ENCODE data around the gene PSEN2. TPM values are rescaled to one million over a fixed set of nuclear protein-coding genes. Genes with fewer than 3 reads are reported as not detected.

Gene PSEN2
- total RNA-seq, 1 experiment from 2014 or later, result 24.2 TPM

GRCh38 chr1:226908913-226909312, 38.5 kb downstream of the PSEN2 start:
- TF ChIP-seq, protein P1, sequence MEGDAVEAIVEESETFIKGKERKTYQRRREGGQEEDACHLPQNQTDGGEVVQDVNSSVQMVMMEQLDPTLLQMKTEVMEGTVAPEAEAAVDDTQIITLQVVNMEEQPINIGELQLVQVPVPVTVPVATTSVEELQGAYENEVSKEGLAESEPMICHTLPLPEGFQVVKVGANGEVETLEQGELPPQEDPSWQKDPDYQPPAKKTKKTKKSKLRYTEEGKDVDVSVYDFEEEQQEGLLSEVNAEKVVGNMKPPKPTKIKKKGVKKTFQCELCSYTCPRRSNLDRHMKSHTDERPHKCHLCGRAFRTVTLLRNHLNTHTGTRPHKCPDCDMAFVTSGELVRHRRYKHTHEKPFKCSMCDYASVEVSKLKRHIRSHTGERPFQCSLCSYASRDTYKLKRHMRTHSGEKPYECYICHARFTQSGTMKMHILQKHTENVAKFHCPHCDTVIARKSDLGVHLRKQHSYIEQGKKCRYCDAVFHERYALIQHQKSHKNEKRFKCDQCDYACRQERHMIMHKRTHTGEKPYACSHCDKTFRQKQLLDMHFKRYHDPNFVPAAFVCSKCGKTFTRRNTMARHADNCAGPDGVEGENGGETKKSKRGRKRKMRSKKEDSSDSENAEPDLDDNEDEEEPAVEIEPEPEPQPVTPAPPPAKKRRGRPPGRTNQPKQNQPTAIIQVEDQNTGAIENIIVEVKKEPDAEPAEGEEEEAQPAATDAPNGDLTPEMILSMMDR (IDR thresholded peaks at IDR 0.05; ENCODE audit: unreplicated experiment), result no peak
- no peak overlapping the region for H3K27ac Mint-ChIP-seq (ENCODE audit: unreplicated experiment)
- intact Hi-C loops (cut with micrococcal nuclease; ENCODE audit: unreplicated experiment), result no loop called here
- DNase-seq, result no peak
- no peaks in the 10 kb centered on the region for H3K4me1 Mint-ChIP-seq (ENCODE audit: low read depth, unreplicated experiment)
- no TSS peak for BruUV-seq (replicated peaks)
- H3K36me3 Mint-ChIP-seq (ENCODE audit: insufficient read depth, unreplicated experiment), result no peaks in the 10 kb centered on the region
- H3K9me3 Mint-ChIP-seq (ENCODE audit: low read depth, unreplicated experiment), result no peaks in the 10 kb centered on the region
- no peaks in the 10 kb centered on the region for H3K27me3 Mint-ChIP-seq (ENCODE audit: unreplicated experiment)
- CTCF ChIA-PET, result no interaction called here
- H3K4me3 Mint-ChIP-seq (ENCODE audit: low read depth, unreplicated experiment), result no peak overlapping the region

- peak; percentile 82 for DNase-seq
- TF ChIP-seq, protein P1 (IDR thresholded peaks at IDR 0.05; ENCODE audit: unreplicated experiment), result peak; percentile 69
- Mint-ChIP-seq H3K27me3 (ENCODE audit: unreplicated experiment) (no peaks in the 10 kb centered on the region), H3K4me3 (ENCODE audit: low read depth, unreplicated experiment) (no peak overlapping the region), H3K9me3 (ENCODE audit: low read depth, unreplicated experiment) (no peaks in the 10 kb centered on the region), H3K36me3 (ENCODE audit: insufficient read depth, unreplicated experiment) (no peaks in the 10 kb centered on the region), H3K4me1 (ENCODE audit: low read depth, unreplicated experiment) (no peaks in the 10 kb centered on the region), H3K27ac (ENCODE audit: unreplicated experiment) (no peak overlapping the region)
- intact Hi-C loops (cut with micrococcal nuclease; ENCODE audit: unreplicated experiment), result loop anchor here (1.0 to 10.0 kb wide), 2 partner anchors 222 to 525 kb away; no protein-coding TSS in a partner anchor
- BruUV-seq (replicated peaks), result no TSS peak
- CTCF ChIA-PET, result interaction anchor here (0.7 to 1.0 kb wide), 4 partner anchors 25 to 524 kb away, joined by 3 to 5 read pairs (median 4); partner anchors contain the start of gene COQ8A
Observed at GRCh38 chr1:226912587-226913176, 42.3 kb downstream of the PSEN2 start.

GRCh38 chr1:226915672-226915995, 45.2 kb downstream of the PSEN2 start:
- Mint-ChIP-seq H3K27ac (ENCODE audit: unreplicated experiment) (no peak overlapping the region), H3K36me3 (ENCODE audit: insufficient read depth, unreplicated experiment) (no peaks in the 10 kb centered on the region), H3K27me3 (ENCODE audit: unreplicated experiment) (no peaks in the 10 kb centered on the region), H3K4me1 (ENCODE audit: low read depth, unreplicated experiment) (no peaks in the 10 kb centered on the region), H3K4me3 (ENCODE audit: low read depth, unreplicated experiment) (no peak overlapping the region), H3K9me3 (ENCODE audit: low read depth, unreplicated experiment) (no peaks in the 10 kb centered on the region)
- no peak for DNase-seq
- intact Hi-C loops (cut with micrococcal nuclease; ENCODE audit: unreplicated experiment), result loop anchor here (10.0 kb wide), 1 partner anchor 219 kb away; no protein-coding TSS in a partner anchor
- TF ChIP-seq, protein P1 (IDR thresholded peaks at IDR 0.05; ENCODE audit: unreplicated experiment), result no peak
- CTCF ChIA-PET, result no interaction called here
- BruUV-seq (replicated peaks), result no TSS peak

GRCh38 chr1:226916497-226916896, 46.1 kb downstream of the PSEN2 start:
- TF ChIP-seq, protein P1 (IDR thresholded peaks at IDR 0.05; ENCODE audit: unreplicated experiment), result no peak
- DNase-seq, result no peak
- no peak overlapping the region for H3K4me3 Mint-ChIP-seq (ENCODE audit: low read depth, unreplicated experiment)
- H3K27me3 Mint-ChIP-seq (ENCODE audit: unreplicated experiment), result no peaks in the 10 kb centered on the region
- H3K4me1 Mint-ChIP-seq (ENCODE audit: low read depth, unreplicated experiment), result no peaks in the 10 kb centered on the region
- CTCF ChIA-PET, result no interaction called here
- no peak overlapping the region for H3K27ac Mint-ChIP-seq (ENCODE audit: unreplicated experiment)
- no peaks in the 10 kb centered on the region for H3K36me3 Mint-ChIP-seq (ENCODE audit: insufficient read depth, unreplicated experiment)
- BruUV-seq (replicated peaks), result no TSS peak
- no peaks in the 10 kb centered on the region for H3K9me3 Mint-ChIP-seq (ENCODE audit: low read depth, unreplicated experiment)
- intact Hi-C loops (cut with micrococcal nuclease; ENCODE audit: unreplicated experiment), result loop anchor here (10.0 kb wide), 1 partner anchor 218 kb away; no protein-coding TSS in a partner anchor

Measured in Calu3 (cell line).